Measurements from ENCODE around the gene BORCS8. TPM values are rescaled to one million over a fixed set of nuclear protein-coding genes. Genes with fewer than 3 reads are reported as not detected.

BORCS8 gene
- total and polyA plus RNA-seq, 2 of the 13 experiments (the other 11 are each of a cell fraction or from before 2014, with no cell fraction given): 9.6 to 13.3 TPM

DNA sequence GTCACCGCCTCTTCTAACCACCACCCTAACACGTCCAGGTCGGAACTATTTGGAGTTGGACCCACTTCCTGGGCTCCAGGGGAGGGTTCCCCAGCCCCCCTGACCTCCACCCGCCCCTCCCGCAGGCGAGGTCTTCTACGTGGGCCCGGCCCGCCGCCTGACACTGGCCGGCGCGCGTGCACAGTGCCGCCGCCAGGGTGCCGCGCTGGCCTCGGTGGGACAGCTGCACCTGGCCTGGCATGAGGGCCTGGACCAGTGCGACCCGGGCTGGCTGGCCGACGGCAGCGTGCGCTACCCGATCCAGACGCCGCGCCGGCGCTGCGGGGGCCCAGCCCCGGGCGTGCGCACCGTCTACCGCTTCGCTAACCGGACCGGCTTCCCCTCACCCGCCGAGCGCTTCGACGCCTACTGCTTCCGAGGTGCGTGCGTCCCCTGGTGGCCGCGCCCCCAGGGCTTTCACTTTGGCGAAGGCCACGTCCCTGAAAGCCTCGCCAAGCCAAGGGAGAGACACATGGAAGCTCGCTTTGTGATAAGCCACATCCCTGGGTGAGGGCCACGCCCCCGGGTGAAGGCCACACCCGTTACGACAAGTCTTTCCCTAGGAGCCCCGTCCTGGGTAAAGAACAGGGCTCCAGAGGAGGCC lies 33.0 kb upstream of the BORCS8 start (continued):
- peak; percentile 54; the same call in 1 of the 2 replicates for TF ChIP-seq ZNF770 (CRISPR knock-in tag; IDR thresholded peaks at IDR 0.05)
- TF ChIP-seq ZNF460 (CRISPR knock-in tag; IDR thresholded peaks at IDR 0.05; ENCODE audit: borderline replicate concordance): no peak
- TF ChIP-seq ZNF530 (CRISPR knock-in tag; IDR thresholded peaks at IDR 0.05; ENCODE audit: low read depth): no peak
- no peak for TF ChIP-seq CENPBD1 (CRISPR knock-in tag; IDR thresholded peaks at IDR 0.05; ENCODE audit: borderline replicate concordance, low read depth)
- no peak; the same call in 1 of the 2 replicates for TF ChIP-seq ZBTB38 (CRISPR knock-in tag; IDR thresholded peaks at IDR 0.05)
- no peak for TF ChIP-seq NR2F2 (IDR thresholded peaks at IDR 0.05; ENCODE audit: borderline replicate concordance, low read depth)
- TF ChIP-seq, protein P1, sequence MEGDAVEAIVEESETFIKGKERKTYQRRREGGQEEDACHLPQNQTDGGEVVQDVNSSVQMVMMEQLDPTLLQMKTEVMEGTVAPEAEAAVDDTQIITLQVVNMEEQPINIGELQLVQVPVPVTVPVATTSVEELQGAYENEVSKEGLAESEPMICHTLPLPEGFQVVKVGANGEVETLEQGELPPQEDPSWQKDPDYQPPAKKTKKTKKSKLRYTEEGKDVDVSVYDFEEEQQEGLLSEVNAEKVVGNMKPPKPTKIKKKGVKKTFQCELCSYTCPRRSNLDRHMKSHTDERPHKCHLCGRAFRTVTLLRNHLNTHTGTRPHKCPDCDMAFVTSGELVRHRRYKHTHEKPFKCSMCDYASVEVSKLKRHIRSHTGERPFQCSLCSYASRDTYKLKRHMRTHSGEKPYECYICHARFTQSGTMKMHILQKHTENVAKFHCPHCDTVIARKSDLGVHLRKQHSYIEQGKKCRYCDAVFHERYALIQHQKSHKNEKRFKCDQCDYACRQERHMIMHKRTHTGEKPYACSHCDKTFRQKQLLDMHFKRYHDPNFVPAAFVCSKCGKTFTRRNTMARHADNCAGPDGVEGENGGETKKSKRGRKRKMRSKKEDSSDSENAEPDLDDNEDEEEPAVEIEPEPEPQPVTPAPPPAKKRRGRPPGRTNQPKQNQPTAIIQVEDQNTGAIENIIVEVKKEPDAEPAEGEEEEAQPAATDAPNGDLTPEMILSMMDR (CRISPR knock-in tag; IDR thresholded peaks at IDR 0.05): peak; percentile 93
- TF ChIP-seq DMAP1 (CRISPR knock-in tag; IDR thresholded peaks at IDR 0.05): peak; percentile 40; the same call in 1 of the 2 replicates
- no peak for TF ChIP-seq ZNF232 (CRISPR knock-in tag; IDR thresholded peaks at IDR 0.05; ENCODE audit: borderline replicate concordance)
- TF ChIP-seq NCOA5 (CRISPR knock-in tag; IDR thresholded peaks at IDR 0.05): no peak
- TF ChIP-seq ZNF782 (CRISPR knock-in tag; IDR thresholded peaks at IDR 0.05; ENCODE audit: borderline replicate concordance): peak; percentile 80; the same call in 1 of the 2 replicates
- TF ChIP-seq RAD21 (CRISPR knock-in tag; IDR thresholded peaks at IDR 0.05): peak; percentile 83
- TF ChIP-seq RXRA (CRISPR knock-in tag; IDR thresholded peaks at IDR 0.05): 0 out of 2 replicates have a peak, but pooled peaks have one; percentile 22
- no peak for TF ChIP-seq ZNF335 (CRISPR knock-in tag; IDR thresholded peaks at IDR 0.05)
- TF ChIP-seq ZSCAN20 (CRISPR knock-in tag; IDR thresholded peaks at IDR 0.05; ENCODE audit: borderline replicate concordance): peak; percentile 64; the same call in 1 of the 2 replicates
- TF ChIP-seq ZGPAT (CRISPR knock-in tag; IDR thresholded peaks at IDR 0.05): peak; percentile 68
- no peak for TF ChIP-seq REL (CRISPR knock-in tag; conservative IDR thresholded peaks at IDR 0.05)
- TF ChIP-seq CC2D1A (CRISPR knock-in tag; IDR thresholded peaks at IDR 0.05): no peak
- TF ChIP-seq ZNF672 (CRISPR knock-in tag; IDR thresholded peaks at IDR 0.05): no peak
- no peak for TF ChIP-seq ZNF44 (CRISPR knock-in tag; IDR thresholded peaks at IDR 0.05)
- no peak for TF ChIP-seq TBX2 (CRISPR knock-in tag; IDR thresholded peaks at IDR 0.05; ENCODE audit: borderline replicate concordance)
- no peak for TF ChIP-seq XBP1 (CRISPR knock-in tag; IDR thresholded peaks at IDR 0.05)
- TF ChIP-seq TMF1 (CRISPR knock-in tag; IDR thresholded peaks at IDR 0.05; ENCODE audit: low read depth): no peak
- TF ChIP-seq ZNF598 (CRISPR knock-in tag; IDR thresholded peaks at IDR 0.05; ENCODE audit: borderline replicate concordance): peak; percentile 62; the same call in 1 of the 2 replicates
- TF ChIP-seq MIER3 (CRISPR knock-in tag; IDR thresholded peaks at IDR 0.05; ENCODE audit: borderline replicate concordance): no peak
- peak; percentile 82; the same call in 1 of the 2 replicates for TF ChIP-seq ZNF580 (CRISPR knock-in tag; IDR thresholded peaks at IDR 0.05; ENCODE audit: borderline replicate concordance, low read depth)
